ENCODE data around the gene FAM221B.
A peak's percentile ranks its signal among the peaks of the same experiment; 100 is the strongest.

FAM221B gene

DNA sequence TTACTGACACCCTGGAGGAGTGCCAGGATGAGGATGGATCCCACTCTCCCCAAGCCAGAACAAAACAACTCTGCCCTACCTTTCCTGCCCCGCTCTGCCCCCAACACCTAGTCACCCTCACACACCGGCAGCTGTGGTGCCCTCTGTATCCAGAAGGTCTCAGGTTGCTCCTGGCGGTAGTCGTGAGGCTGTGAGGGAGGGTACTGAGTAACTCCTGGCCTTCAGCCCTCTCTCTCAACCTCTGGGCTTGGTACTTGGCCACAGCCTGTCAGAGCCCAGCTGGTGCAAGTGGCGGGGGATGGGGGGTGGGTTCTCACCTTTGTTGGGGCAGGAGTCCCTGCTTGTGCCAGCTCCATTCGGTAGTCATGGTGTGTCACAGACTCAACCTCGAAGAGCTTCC, 18.4 kb downstream of the FAM221B start:
- H3K4me3 ChIP-seq (ENCODE audit: control insufficient read depth, low read depth, low read length) = no peak overlapping the region
- TF ChIP-seq, protein P1, sequence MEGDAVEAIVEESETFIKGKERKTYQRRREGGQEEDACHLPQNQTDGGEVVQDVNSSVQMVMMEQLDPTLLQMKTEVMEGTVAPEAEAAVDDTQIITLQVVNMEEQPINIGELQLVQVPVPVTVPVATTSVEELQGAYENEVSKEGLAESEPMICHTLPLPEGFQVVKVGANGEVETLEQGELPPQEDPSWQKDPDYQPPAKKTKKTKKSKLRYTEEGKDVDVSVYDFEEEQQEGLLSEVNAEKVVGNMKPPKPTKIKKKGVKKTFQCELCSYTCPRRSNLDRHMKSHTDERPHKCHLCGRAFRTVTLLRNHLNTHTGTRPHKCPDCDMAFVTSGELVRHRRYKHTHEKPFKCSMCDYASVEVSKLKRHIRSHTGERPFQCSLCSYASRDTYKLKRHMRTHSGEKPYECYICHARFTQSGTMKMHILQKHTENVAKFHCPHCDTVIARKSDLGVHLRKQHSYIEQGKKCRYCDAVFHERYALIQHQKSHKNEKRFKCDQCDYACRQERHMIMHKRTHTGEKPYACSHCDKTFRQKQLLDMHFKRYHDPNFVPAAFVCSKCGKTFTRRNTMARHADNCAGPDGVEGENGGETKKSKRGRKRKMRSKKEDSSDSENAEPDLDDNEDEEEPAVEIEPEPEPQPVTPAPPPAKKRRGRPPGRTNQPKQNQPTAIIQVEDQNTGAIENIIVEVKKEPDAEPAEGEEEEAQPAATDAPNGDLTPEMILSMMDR (conservative IDR thresholded peaks at IDR 0.05; ENCODE audit: control insufficient read depth, insufficient read depth, low read depth, low read length) = no peak
- no peak for DNase-seq (ENCODE audit: low read depth)

DNA sequence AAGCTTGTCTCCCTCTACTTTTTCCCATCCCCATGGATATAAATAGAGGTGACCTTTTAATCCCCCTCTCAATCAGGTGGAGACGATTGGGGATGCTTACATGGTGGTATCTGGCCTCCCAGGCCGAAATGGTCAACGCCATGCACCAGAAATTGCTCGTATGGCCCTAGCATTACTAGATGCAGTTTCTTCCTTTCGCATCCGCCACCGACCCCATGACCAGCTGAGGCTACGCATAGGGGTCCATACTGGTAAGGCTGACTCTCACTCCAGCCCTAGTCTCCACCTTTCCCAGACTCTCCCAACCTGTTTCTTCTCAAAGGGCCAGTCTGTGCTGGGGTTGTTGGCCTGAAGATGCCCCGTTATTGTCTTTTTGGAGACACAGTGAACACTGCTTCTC, 20.1 kb downstream of the FAM221B start:
- no peak overlapping the region for H3K4me3 ChIP-seq (ENCODE audit: control insufficient read depth, low read depth, low read length)
- DNase-seq (ENCODE audit: low read depth) = no peak
- TF ChIP-seq, protein P1 (conservative IDR thresholded peaks at IDR 0.05; ENCODE audit: control insufficient read depth, insufficient read depth, low read depth, low read length) = no peak

DNA sequence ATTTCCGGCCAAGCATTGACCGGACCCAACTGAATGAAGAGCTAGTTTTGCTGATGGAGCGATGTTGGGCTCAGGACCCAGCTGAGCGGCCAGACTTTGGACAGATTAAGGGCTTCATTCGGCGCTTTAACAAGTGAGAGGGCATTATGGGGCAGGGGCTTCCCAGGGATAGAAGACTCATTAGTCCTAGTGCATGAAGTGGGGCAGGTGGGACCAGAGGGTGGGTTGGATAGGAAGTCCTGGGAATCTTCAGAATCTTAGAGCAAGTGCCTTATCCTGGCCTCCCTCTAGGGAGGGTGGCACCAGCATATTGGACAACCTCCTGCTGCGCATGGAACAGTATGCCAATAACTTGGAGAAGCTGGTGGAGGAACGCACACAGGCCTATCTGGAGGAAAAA, 22.4 kb downstream of the FAM221B start:
- TF ChIP-seq, protein P1 (conservative IDR thresholded peaks at IDR 0.05; ENCODE audit: control insufficient read depth, insufficient read depth, low read depth, low read length) = no peak
- no peak for DNase-seq (ENCODE audit: low read depth)
- no peak overlapping the region for H3K4me3 ChIP-seq (ENCODE audit: control insufficient read depth, low read depth, low read length)

DNA sequence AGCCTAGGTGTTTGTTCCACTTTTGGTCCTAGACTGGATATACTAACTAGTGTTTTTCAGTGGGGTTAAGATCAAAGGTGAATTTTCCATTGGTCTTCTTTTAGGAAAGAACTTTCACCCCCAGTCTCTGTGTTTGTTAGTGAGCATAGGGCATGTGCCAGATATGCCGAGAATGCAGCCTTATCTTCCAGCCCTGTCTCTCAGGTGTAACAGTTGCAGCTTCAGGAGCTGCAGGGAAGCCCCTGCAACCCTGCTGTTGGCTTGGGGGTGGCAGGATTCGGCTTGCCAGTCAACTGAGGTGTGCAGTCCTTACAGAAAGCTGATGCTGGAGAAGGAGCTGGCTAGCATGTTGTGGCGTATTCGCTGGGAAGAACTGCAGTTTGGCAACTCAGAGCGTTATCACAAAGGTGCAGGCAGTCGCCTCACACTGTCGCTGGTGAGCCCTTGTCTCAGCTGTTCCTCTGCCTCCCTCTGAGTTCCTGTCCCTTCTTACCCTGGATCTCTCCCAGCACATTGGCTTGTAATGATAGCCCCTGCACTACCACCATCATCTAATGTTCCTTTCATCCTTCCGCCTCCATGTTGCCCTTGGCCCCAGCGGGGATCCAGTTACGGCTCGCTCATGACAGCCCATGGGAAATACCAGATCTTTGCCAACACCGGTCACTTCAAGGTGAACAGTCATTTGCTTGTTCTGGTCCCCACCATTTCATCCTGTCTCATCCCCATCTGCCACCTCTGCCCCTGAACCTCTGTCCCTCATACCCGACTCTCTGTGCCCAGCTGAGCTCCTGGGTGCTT, 27.0 kb downstream of the FAM221B start:
- no peak overlapping the region for H3K4me3 ChIP-seq (ENCODE audit: control insufficient read depth, low read depth, low read length)

DNA sequence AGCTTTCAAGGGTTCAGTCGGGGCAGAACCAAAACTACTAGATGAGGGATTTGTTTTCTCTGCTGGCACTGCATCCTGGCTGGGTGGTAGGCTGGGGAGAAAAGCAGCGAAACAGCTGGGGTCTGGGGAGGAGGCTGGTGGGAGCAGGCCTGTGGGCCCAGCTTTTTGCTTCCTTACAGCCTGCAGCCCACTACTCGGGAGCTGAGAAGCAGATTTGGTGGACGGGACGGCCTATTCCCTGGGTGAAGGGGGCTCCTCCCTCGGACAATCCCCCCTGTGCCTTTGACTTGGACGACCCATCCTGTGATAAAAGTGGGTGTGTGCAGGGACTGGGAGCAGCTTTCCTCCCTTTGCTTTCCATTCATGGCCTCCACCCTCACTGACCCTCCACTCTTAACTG, 28.0 kb downstream of the FAM221B start:
- no peak overlapping the region for H3K4me3 ChIP-seq (ENCODE audit: control insufficient read depth, low read depth, low read length)
- no peak for DNase-seq (ENCODE audit: low read depth)
- TF ChIP-seq, protein P1 (conservative IDR thresholded peaks at IDR 0.05; ENCODE audit: control insufficient read depth, insufficient read depth, low read depth, low read length) = no peak

More for the DNA sequence above, 27.0 kb downstream of the FAM221B start:
- no peak for DNase-seq (ENCODE audit: low read depth)
- TF ChIP-seq, protein P1 (conservative IDR thresholded peaks at IDR 0.05; ENCODE audit: control insufficient read depth, insufficient read depth, low read depth, low read length) = no peak

DNA sequence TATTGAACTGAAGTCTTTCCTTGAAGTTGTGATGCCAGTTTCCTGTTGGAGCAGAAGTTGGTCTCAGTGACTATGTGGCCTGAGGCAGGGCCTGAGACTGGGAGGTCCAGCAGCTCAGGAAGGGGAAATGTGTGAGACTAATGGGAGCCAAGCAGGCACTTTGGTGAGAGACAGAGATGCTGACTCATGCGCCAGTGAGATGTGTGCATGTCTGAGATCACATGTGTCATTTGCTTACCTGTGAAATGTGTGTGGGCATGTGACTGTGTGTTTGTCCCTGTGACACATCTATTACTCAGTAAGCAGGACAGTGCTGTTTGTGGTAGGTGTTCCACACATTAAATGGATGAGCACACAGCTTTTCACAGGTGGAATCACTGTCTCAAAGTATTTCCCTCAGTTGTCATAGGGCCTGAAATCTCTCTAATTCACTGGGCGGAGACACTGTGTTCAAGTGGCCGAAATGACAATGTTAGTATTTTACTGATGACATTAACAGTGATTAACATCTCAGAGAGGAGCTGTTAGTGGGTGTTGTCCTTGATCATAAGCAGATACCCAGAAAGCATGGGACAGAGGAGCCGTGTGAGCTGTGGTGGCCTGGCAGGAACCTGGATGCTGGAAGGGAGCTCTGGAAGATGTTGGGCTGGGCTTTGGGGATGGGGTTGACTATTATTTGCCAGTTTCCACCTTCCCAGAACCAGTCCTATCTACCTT, 29.7 kb downstream of the FAM221B start:
- DNase-seq (ENCODE audit: low read depth) = peak; percentile 63
- TF ChIP-seq, protein P1 (conservative IDR thresholded peaks at IDR 0.05; ENCODE audit: control insufficient read depth, insufficient read depth, low read depth, low read length) = no peak
- no peak overlapping the region for H3K4me3 ChIP-seq (ENCODE audit: control insufficient read depth, low read depth, low read length)
